HepG2 (cell line): Measurements from ENCODE around the gene SERPINB11. TPM values are rescaled to one million over a fixed set of nuclear protein-coding genes. Genes with fewer than 3 reads are reported as not detected.

Experiments used
- ATAC-seq: fragments of 200-7000 bp; cut with Tn5 transposase; 3 replicates; pipeline ENCODE4 v1.9.1; 2020; ENCODE audit warnings: mild to moderate bottlenecking, moderate library complexity
- BruUV-seq: library from RNA; stranded (reverse); fragments of 400-500 nt; replicated peaks from 2 replicates; lab custom pipeline; 2021; lab: Mats Ljungman, UMichigan
- CTCF ChIA-PET: fragments of 300-600 bp; formaldehyde crosslinking; extraction: SDS; loops from one replicate; lab custom pipeline; 2021; ENCODE audit warnings: low total read pairs, inconsistent platforms, low intra/inter-chr PET ratio; lab: Yijun Ruan, JAX
- POLR2A ChIA-PET: fragments of 350-600 bp; sonication (Branson Sonifier 250); formaldehyde crosslinking; loops from one replicate; lab custom pipeline; 2020; ENCODE audit warnings: antibody characterized with exemption, inconsistent platforms; lab: Yijun Ruan, JAX
- DNase-seq: peaks from one replicate; pipeline ENCODE4 v3.0.0-alpha.2; 2015; ENCODE audit warnings: low spot score
- FAIRE-seq: peaks from 3 replicates; lab custom pipeline; 2011; peaks lifted over from hg19 to GRCh38; lab: Jason Lieb, UNC
- H2AFZ ChIP-seq: one replicate; pipeline ENCODE4 v1.6.1; 2011; ENCODE audit warnings: low read length, inconsistent platforms
- H3K27ac ChIP-seq: fragments of 300-600 bp; 3 replicates; pipeline ENCODE4 v1.8.0; 2011; ENCODE audit warnings: mixed run types, mild to moderate bottlenecking, mixed read lengths, low read length, inconsistent platforms; ENCODE audit not compliant: insufficient read depth; ENCODE audit errors: extremely low read length
- H3K27me3 ChIP-seq, 2 experiments: fragments of 200-600 bp in 1 of 2; 2 replicates in 1 of 2; 3 replicates in 1 of 2; pipeline versions ENCODE4 v1.6.0 to v1.8.0; 2011; ENCODE audit warnings: low read length in 2 of 2, mild to moderate bottlenecking in 2 of 2, moderate library complexity in 2 of 2, inconsistent platforms in 1 of 2; ENCODE audit not compliant: insufficient read depth in 2 of 2, control insufficient read depth in 1 of 2
- H3K36me3 ChIP-seq, 2 experiments: fragments of 200-600 bp in 1 of 2; replicated peaks in 1 of 2; 2 replicates in 1 of 2; 3 replicates in 1 of 2; pipeline versions ENCODE4 v1.5.1 to v1.8.0; 2011; ENCODE audit warnings: low read length in 2 of 2, inconsistent platforms in 1 of 2; ENCODE audit not compliant: insufficient read depth in 2 of 2, control insufficient read depth in 1 of 2
- H3K4me1 ChIP-seq: 2 replicates; pipeline ENCODE4 v1.5.1; 2012; ENCODE audit warnings: low read length, inconsistent platforms; ENCODE audit not compliant: insufficient read depth
- H3K4me2 ChIP-seq: 2 replicates; pipeline ENCODE4 v1.6.0; 2011; ENCODE audit warnings: low read depth, low read length, inconsistent platforms
- H3K4me3 ChIP-seq, 3 experiments: fragments of 200-600 bp in 1 of 3; sonication (generic), shearing (Covaris generic) in 1 of 3; replicated peaks in 1 of 3; 2 replicates each; pipeline ENCODE4 v1.5.1; 2011 to 2016; ENCODE audit warnings: low read length in 3 of 3, inconsistent platforms in 2 of 3, low read depth in 2 of 3, mild to moderate bottlenecking in 2 of 3, control low read depth in 1 of 3, mixed read lengths in 1 of 3; ENCODE audit not compliant: insufficient read depth in 1 of 3
- H3K79me2 ChIP-seq: one replicate; pipeline ENCODE4 v1.6.1; 2011; ENCODE audit warnings: low read length, inconsistent platforms; ENCODE audit not compliant: insufficient read depth
- H3K9ac ChIP-seq: 2 replicates; pipeline ENCODE4 v1.6.0; 2011; ENCODE audit warnings: mild to moderate bottlenecking, low read depth, low read length, inconsistent platforms; ENCODE audit not compliant: insufficient read depth
- H3K9me3 ChIP-seq: 2 replicates; pipeline ENCODE4 v1.5.1; 2012; ENCODE audit warnings: mild to moderate bottlenecking, low read length
- H4K20me1 ChIP-seq: 2 replicates; pipeline ENCODE4 v1.6.0; 2011; ENCODE audit warnings: inconsistent platforms, mild to moderate bottlenecking, low read length, moderate library complexity; ENCODE audit not compliant: insufficient read depth
- AGO2 ChIP-seq: fragments of 200-400 bp; formaldehyde crosslinking; optimal IDR thresholded peaks from 2 replicates; pipeline ENCODE3; 2017; ENCODE audit warnings: mild to moderate bottlenecking, low read depth, low read length, moderate library complexity
- ARNT2 ChIP-seq: sonication (generic); formaldehyde crosslinking; IDR thresholded peaks from 2 replicates; pipeline ENCODE4 v1.8.0; 2022; ENCODE audit warnings: mild to moderate bottlenecking, low read depth, missing genetic modification reagents, moderate library complexity
- EZH2 ChIP-seq: conservative IDR thresholded peaks from 2 replicates; pipeline ENCODE4 v1.6.1; 2012; ENCODE audit warnings: mild to moderate bottlenecking, low read depth, low read length, moderate library complexity
- FLYWCH1 ChIP-seq: sonication (generic); formaldehyde crosslinking; IDR thresholded peaks from 2 replicates; pipeline ENCODE4 v1.8.1; 2023; ENCODE audit warnings: mild to moderate bottlenecking, missing genetic modification reagents
- HOXD1 ChIP-seq: sonication (generic); formaldehyde crosslinking; IDR thresholded peaks from 2 replicates; pipeline ENCODE4 v1.5.0; 2020; ENCODE audit warnings: missing genetic modification reagents
- KLF13 ChIP-seq: sonication (generic); formaldehyde crosslinking; IDR thresholded peaks from 2 replicates; pipeline ENCODE4 v1.4.0; 2020; ENCODE audit warnings: mild to moderate bottlenecking, missing genetic modification reagents
- MATR3 ChIP-seq: sonication (generic); formaldehyde crosslinking; IDR thresholded peaks from 2 replicates; pipeline ENCODE4 v1.4.0; 2020; ENCODE audit warnings: missing genetic modification reagents
- MTA1 ChIP-seq: sonication (generic); formaldehyde crosslinking; IDR thresholded peaks from 2 replicates; pipeline ENCODE4 v1.4.0; 2020; ENCODE audit warnings: missing genetic modification reagents, mild to moderate bottlenecking, borderline replicate concordance
- MTF1 ChIP-seq: sonication (generic); formaldehyde crosslinking; IDR thresholded peaks from 2 replicates; pipeline ENCODE4 v1.5.0; 2020; ENCODE audit warnings: missing genetic modification reagents
- NR3C1 ChIP-seq: sonication (generic); formaldehyde crosslinking; IDR thresholded peaks from 2 replicates; pipeline ENCODE4 v1.4.0; 2020; ENCODE audit warnings: missing genetic modification reagents
- RORA ChIP-seq: sonication (generic); formaldehyde crosslinking; IDR thresholded peaks from 2 replicates; pipeline ENCODE4 v1.5.0; 2020; ENCODE audit warnings: mild to moderate bottlenecking, missing genetic modification reagents, moderate library complexity
- SOX5 ChIP-seq: IDR thresholded peaks from 2 replicates; pipeline ENCODE4 v1.6.1; 2016; ENCODE audit warnings: borderline replicate concordance
- TCF7 ChIP-seq: sonication (generic); IDR thresholded peaks from 2 replicates; pipeline ENCODE4 v1.6.1; 2016; ENCODE audit warnings: antibody characterized with exemption, low read depth
- TOE1 ChIP-seq: sonication (generic); formaldehyde crosslinking; IDR thresholded peaks from 2 replicates; pipeline ENCODE4 v1.4.0; 2020; ENCODE audit warnings: mild to moderate bottlenecking, missing genetic modification reagents
- ZBTB38 ChIP-seq: sonication (generic); formaldehyde crosslinking; IDR thresholded peaks from 2 replicates; pipeline ENCODE4 v1.5.1; 2020; ENCODE audit warnings: mild to moderate bottlenecking, missing genetic modification reagents
- ZNF17 ChIP-seq: sonication (generic); formaldehyde crosslinking; IDR thresholded peaks from 2 replicates; pipeline ENCODE4 v1.5.0; 2020; ENCODE audit warnings: mild to moderate bottlenecking, missing genetic modification reagents
- ZNF432 ChIP-seq: sonication (generic); formaldehyde crosslinking; IDR thresholded peaks from 2 replicates; pipeline ENCODE4 v1.5.0; 2020; ENCODE audit warnings: missing genetic modification reagents, mild to moderate bottlenecking, borderline replicate concordance
- ZNF501 ChIP-seq: sonication (generic); formaldehyde crosslinking; IDR thresholded peaks from 2 replicates; pipeline ENCODE4 v1.5.1; 2020; ENCODE audit warnings: mild to moderate bottlenecking, moderate library complexity, missing genetic modification reagents
- ZNF543 ChIP-seq: sonication (generic); formaldehyde crosslinking; IDR thresholded peaks from 2 replicates; pipeline ENCODE4 v1.4.0; 2020; ENCODE audit warnings: mild to moderate bottlenecking, missing genetic modification reagents
- ZNF567 ChIP-seq: sonication (generic); formaldehyde crosslinking; IDR thresholded peaks from 2 replicates; pipeline ENCODE4 v1.8.1; 2023; ENCODE audit warnings: mild to moderate bottlenecking, missing genetic modification reagents, borderline replicate concordance
- whole genome bisulfite sequencing: methylation state at CpG from one replicate; pipeline ENCODE4 v1.1.6; 2017; ENCODE audit warnings: low lambda C conversion rate; 5-methylcytosine and 5-hydroxymethylcytosine counted together
- in situ Hi-C: cut with HindIII; loops from 2 replicates; pipeline ENCODE4 v1.10.0; 2017; ENCODE audit warnings: low pct_unique_long_range_greater_than_20kb; ENCODE audit not compliant: extremely low pct_ligation_motif_present
- intact Hi-C: fragments of 100-400 bp; cut with micrococcal nuclease; formaldehyde crosslinking; loops from one replicate; pipeline ENCODE4 v1.10.0; 2022; ENCODE audit not compliant: unreplicated experiment
- polyA plus RNA-seq, 8 experiments: library from polyadenylated mRNA; depleted of rRNA in 3 of 8; stranded (reverse) in 7 of 8; unstranded in 1 of 8; fragments of >200 nt; fragmentation: Illumina TruSeq in 4 of 8; extraction: Trizol in 4 of 8; gene quantifications; 2 replicates each; pipeline versions ENCODE4 v1.2.1 to v1.2.3, GENCODE V29; 2011 to 2016; ENCODE audit warnings: low read depth in 4 of 8, missing spikeins in 1 of 8, mixed read lengths in 1 of 8; ENCODE audit not compliant: insufficient read depth in 1 of 8
- total RNA-seq, 5 experiments: library from RNA; depleted of rRNA; stranded (reverse); fragments of >200 nt; fragmentation: Illumina TruSeq; extraction: Trizol; gene quantifications; 2 replicates each; pipeline ENCODE4 v1.2.3, GENCODE V29; 2016; ENCODE audit warnings: low read depth in 1 of 5
- TF ChIP-seq, protein P1 (sequence below): IDR thresholded peaks from 2 replicates; pipeline ENCODE4 v1.6.1; 2018; ENCODE audit warnings: missing genetic modification reagents, mild to moderate bottlenecking, missing compliant biosample characterization

Gene SERPINB11
- total and polyA plus RNA-seq, 2 of the 13 experiments (the other 11 are each of a cell fraction or from before 2014, with no cell fraction given), result not detected

DNA sequence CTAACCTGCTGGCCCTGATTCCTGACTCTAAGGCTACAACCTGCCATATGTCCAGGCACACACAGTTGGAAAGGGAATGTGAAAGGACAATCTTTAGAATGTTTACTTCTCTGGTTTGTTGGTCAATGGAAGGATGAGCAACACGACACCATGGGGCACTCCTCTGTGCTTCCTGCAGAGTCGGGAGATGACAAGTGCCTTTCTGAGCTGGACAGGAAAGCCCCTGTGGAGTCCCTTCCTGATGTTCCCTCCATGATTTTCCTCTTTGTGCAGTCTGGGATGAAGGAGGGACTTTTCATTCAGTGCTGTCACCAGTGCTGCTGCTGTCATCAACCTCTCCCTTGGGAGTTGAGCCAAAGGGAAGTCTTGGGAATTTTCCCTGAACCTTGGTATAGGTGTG, 49.9 kb downstream of the SERPINB11 start:
- intact Hi-C loops (no loop called here), in situ Hi-C loops (no loop called here)
- Histone ChIP-seq H3K36me3 (no peaks in the 10 kb centered on the region), H3K9me3 (no peaks in the 10 kb centered on the region), H3K27me3 (no peaks in the 10 kb centered on the region), H3K27ac (no peak overlapping the region), H3K9ac (no peak overlapping the region), H3K4me3 (no peak overlapping the region), H4K20me1 (no peaks in the 10 kb centered on the region)
- POLR2A ChIA-PET, result no interaction called here
- ATAC-seq (no peak), FAIRE-seq (no peak)
- CTCF ChIA-PET, result no interaction called here
- TF ChIP-seq SOX5 (CRISPR knock-in tag) (no peak), ZBTB38 (CRISPR knock-in tag) (no peak), KLF13 (no peak), TCF7 (no peak), HOXD1 (no peak), MATR3 (CRISPR knock-in tag) (no peak), ZNF17 (no peak), ARNT2 (no peak), RORA (CRISPR knock-in tag) (no peak)
- TF ChIP-seq, protein P1, sequence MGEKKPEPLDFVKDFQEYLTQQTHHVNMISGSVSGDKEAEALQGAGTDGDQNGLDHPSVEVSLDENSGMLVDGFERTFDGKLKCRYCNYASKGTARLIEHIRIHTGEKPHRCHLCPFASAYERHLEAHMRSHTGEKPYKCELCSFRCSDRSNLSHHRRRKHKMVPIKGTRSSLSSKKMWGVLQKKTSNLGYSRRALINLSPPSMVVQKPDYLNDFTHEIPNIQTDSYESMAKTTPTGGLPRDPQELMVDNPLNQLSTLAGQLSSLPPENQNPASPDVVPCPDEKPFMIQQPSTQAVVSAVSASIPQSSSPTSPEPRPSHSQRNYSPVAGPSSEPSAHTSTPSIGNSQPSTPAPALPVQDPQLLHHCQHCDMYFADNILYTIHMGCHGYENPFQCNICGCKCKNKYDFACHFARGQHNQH (CRISPR knock-in tag), result no peak
- TF ChIP-seq, all 625 proteins: peak for 0
- no peaks in the 10 kb centered on the region for H3K4me1 ChIP-seq
- no peak overlapping the region for H2AFZ ChIP-seq
- H3K79me2 ChIP-seq, result no peaks in the 10 kb centered on the region
- DNase-seq, result no peak
- no peak overlapping the region for H3K4me2 ChIP-seq
- no TSS peak for BruUV-seq
- WGBS, result 17% methylated on average over 1 of the region's 2 CpGs

DNA sequence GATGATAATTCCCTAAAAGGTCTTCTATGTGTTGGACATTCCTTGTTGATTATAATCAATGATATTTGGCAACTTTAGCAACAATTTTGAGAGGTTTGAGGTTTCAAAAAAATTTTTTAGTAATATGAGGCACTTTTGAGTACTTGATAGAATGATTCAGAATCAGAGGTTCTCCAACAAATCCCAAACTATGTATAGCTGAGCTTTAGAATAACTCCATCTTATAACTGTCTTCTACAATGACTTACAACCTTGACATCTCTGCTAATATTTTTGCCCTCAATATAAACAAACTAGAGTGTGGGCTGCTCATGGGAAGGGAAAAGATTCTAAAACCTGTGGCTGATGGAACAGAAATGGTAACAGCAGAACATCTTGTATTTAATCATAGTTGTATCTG, 50.9 kb downstream of the SERPINB11 start:
- Histone ChIP-seq H3K27ac (no peak overlapping the region), H3K4me1 (no peaks in the 10 kb centered on the region), H2AFZ (no peak overlapping the region), H3K36me3 (no peaks in the 10 kb centered on the region), H4K20me1 (no peaks in the 10 kb centered on the region), H3K4me2 (no peak overlapping the region), H3K27me3 (no peaks in the 10 kb centered on the region), H3K4me3 (no peak overlapping the region), H3K79me2 (no peaks in the 10 kb centered on the region), H3K9ac (no peak overlapping the region), H3K9me3 (no peaks in the 10 kb centered on the region)
- ATAC-seq, result no peak
- in situ Hi-C loops (no loop called here), intact Hi-C loops (no loop called here)
- ChIA-PET CTCF (no interaction called here), POLR2A (no interaction called here)
- DNase-seq, result no peak
- no peak for FAIRE-seq
- BruUV-seq, result no TSS peak
- no peak for TF ChIP-seq NR3C1 (CRISPR knock-in tag)
- TF ChIP-seq FLYWCH1, result no peak
- no peak for TF ChIP-seq TOE1 (CRISPR knock-in tag)
- TF ChIP-seq ZNF432 (CRISPR knock-in tag), result no peak
- TF ChIP-seq ZNF567, result no peak
- no peak for TF ChIP-seq MTA1 (CRISPR knock-in tag)
- TF ChIP-seq EZH2, result no peak
- TF ChIP-seq ZNF543, result no peak
- TF ChIP-seq ZNF501 (CRISPR knock-in tag), result no peak
- no peak for TF ChIP-seq AGO2
- no peak for TF ChIP-seq MTF1
